ENCODE measurements around the gene CRYBB2. TPM values are rescaled to one million over a fixed set of nuclear protein-coding genes. Genes with fewer than 3 reads are reported as not detected.

CRYBB2 gene
- total RNA-seq, 4 donors from 2014 or later: not detected

Other genes starting within 250 kb of the CRYBB2 start
- not detected for gene CRYBB3, start 19.8 kb upstream of the CRYBB2 start, total RNA-seq